EH (cell line): Measurements from ENCODE around the gene ANKRD34C.
"Not testable (repeated sequence)": the region's sequence is repeated elsewhere in the genome, so short reads cannot be mapped to it uniquely, and the experiment has no call there.

ENCODE experiments used
- DNase-seq: peaks from one replicate; pipeline ENCODE4 v3.0.0-alpha.2; 2015; ENCODE audit warnings: low read depth

Gene ANKRD34C

GRCh38 chr15:79310985-79311900, 28.7 kb downstream of the ANKRD34C start, which contains the start of gene TMED3:
TSS of gene TMED3 (plus strand) at chr15:79311112. CDS start at chr15:79311250, 138 bp downstream.
- peak; percentile 92 for DNase-seq

- DNase-seq, result peak; percentile 3
These were observed 29.5 kb downstream of the ANKRD34C start for GRCh38 chr15:79311901-79312553.

- DNase-seq, result no peak
These were observed 31.7 kb downstream of the ANKRD34C start for GRCh38 chr15:79314186-79314585.

- DNase-seq, result no peak
These were observed 32.3 kb downstream of the ANKRD34C start for GRCh38 chr15:79314811-79315210.

- no peak for DNase-seq
These were observed 33.3 kb downstream of the ANKRD34C start for GRCh38 chr15:79315623-79316328.

- DNase-seq, result no peak
These were observed 34.3 kb downstream of the ANKRD34C start for GRCh38 chr15:79316864-79317263.

GRCh38 chr15:79319973-79320372, 37.5 kb downstream of the ANKRD34C start:
- not testable (repeated sequence) for DNase-seq

GRCh38 chr15:79321876-79322275, 39.4 kb downstream of the ANKRD34C start:
- no peak for DNase-seq

- no peak for DNase-seq
These were observed 39.8 kb downstream of the ANKRD34C start for GRCh38 chr15:79322306-79322705.

GRCh38 chr15:79322945-79323344, 40.4 kb downstream of the ANKRD34C start:
- no peak for DNase-seq

- DNase-seq, result peak; percentile 54
These were observed 46.7 kb downstream of the ANKRD34C start for GRCh38 chr15:79329171-79329611.
